CD14-positive monocyte (primary cell): ENCODE results near the gene ATP2A1. TPM values are rescaled to one million over a fixed set of nuclear protein-coding genes. Genes with fewer than 3 reads are reported as not detected.

Experiments used
- DNase-seq, 3 donors: peaks; one replicate each; pipeline ENCODE4 v3.0.0-alpha.2; 2011 to 2022
- H2AFZ ChIP-seq: 2 replicates; pipeline ENCODE4 v1.6.0; 2012; ENCODE audit warnings: mild to moderate bottlenecking, low read depth, low read length, inconsistent platforms; ENCODE audit not compliant: insufficient read depth, poor library complexity, severe bottlenecking
- H3K27ac ChIP-seq, 2 donors: 1 replicate in 1 of 2; 2 replicates in 1 of 2; pipeline ENCODE4 v1.5.1; 2012 to 2013; ENCODE audit warnings: low read length in 2 of 2, control low read depth in 1 of 2, inconsistent platforms in 1 of 2, low read depth in 1 of 2, mild to moderate bottlenecking in 1 of 2
- H3K27me3 ChIP-seq, 2 donors: one replicate each; pipeline versions ENCODE4 v1.6.0 to v1.6.1; 2011 to 2013; ENCODE audit warnings: low read length in 2 of 2; ENCODE audit not compliant: control insufficient read depth in 2 of 2, insufficient read depth in 2 of 2
- H3K36me3 ChIP-seq, 2 donors: replicated peaks in 1 of 2; 1 replicate in 1 of 2; 2 replicates in 1 of 2; pipeline versions ENCODE4 v1.5.1 to v1.6.1; 2012 to 2013; ENCODE audit warnings: low read length in 2 of 2, control low read depth in 1 of 2, inconsistent platforms in 1 of 2, mild to moderate bottlenecking in 1 of 2; ENCODE audit not compliant: insufficient read depth in 2 of 2, control insufficient read depth in 1 of 2
- H3K4me1 ChIP-seq, 2 donors: 1 replicate in 1 of 2; 2 replicates in 1 of 2; pipeline versions ENCODE4 v1.5.1 to v1.6.1; 2012 to 2013; ENCODE audit warnings: low read length in 2 of 2, control low read depth in 1 of 2, inconsistent platforms in 1 of 2, mild to moderate bottlenecking in 1 of 2, moderate library complexity in 1 of 2; ENCODE audit not compliant: insufficient read depth in 2 of 2, control insufficient read depth in 1 of 2
- H3K4me2 ChIP-seq: replicated peaks from 2 replicates; pipeline ENCODE3; 2012; ENCODE audit warnings: low read length, moderate library complexity, mild to moderate bottlenecking; ENCODE audit not compliant: poor library complexity, severe bottlenecking; ENCODE audit errors: extremely low read depth
- H3K4me3 ChIP-seq, 3 experiments: fragments of 200-600 bp in 1 of 3; sonication (generic) in 1 of 3; replicated peaks in 1 of 3; 1 replicate in 2 of 3; 2 replicates in 1 of 3; pipeline ENCODE4 v1.5.1; 2011 to 2013; ENCODE audit warnings: low read length in 3 of 3, mild to moderate bottlenecking in 3 of 3, control low read depth in 2 of 3, low read depth in 2 of 3, inconsistent platforms in 1 of 3, moderate library complexity in 1 of 3
- H3K79me2 ChIP-seq: 2 replicates; pipeline ENCODE4 v1.6.0; 2012; ENCODE audit warnings: mild to moderate bottlenecking, control low read depth, inconsistent platforms, low read length, moderate library complexity; ENCODE audit not compliant: insufficient read depth
- H3K9ac ChIP-seq: 2 replicates; pipeline ENCODE4 v1.6.0; 2017; ENCODE audit warnings: low read length, mild to moderate bottlenecking; ENCODE audit not compliant: insufficient read depth, poor library complexity, severe bottlenecking
- H3K9me3 ChIP-seq, 2 donors: replicated peaks in 1 of 2; 1 replicate in 1 of 2; 2 replicates in 1 of 2; pipeline versions ENCODE4 v1.5.1 to v1.6.1; 2012 to 2013; ENCODE audit warnings: low read length in 2 of 2, control low read depth in 1 of 2; ENCODE audit not compliant: control insufficient read depth in 1 of 2, insufficient read depth in 1 of 2
- H4K20me1 ChIP-seq: 2 replicates; pipeline ENCODE4 v1.6.0; 2012; ENCODE audit warnings: mild to moderate bottlenecking, low read length, control low read depth, moderate library complexity; ENCODE audit not compliant: insufficient read depth
- H3K27ac Mint-ChIP-seq, 7 donors: one replicate each; pipeline ENCODE4 v1.8.0; 2020; ENCODE audit warnings: mild to moderate bottlenecking in 7 of 7, mixed read lengths in 7 of 7, moderate library complexity in 6 of 7, inconsistent platforms in 2 of 7
- H3K27me3 Mint-ChIP-seq, 3 donors: one replicate each; pipeline ENCODE4 v1.8.0; 2021 to 2022; ENCODE audit warnings: low read depth in 3 of 3, mild to moderate bottlenecking in 3 of 3, mixed read lengths in 3 of 3, moderate library complexity in 3 of 3, inconsistent platforms in 1 of 3
- H3K36me3 Mint-ChIP-seq, 2 donors: one replicate each; pipeline ENCODE4 v1.8.0; 2020; ENCODE audit warnings: mixed read lengths in 2 of 2, inconsistent platforms in 1 of 2, mild to moderate bottlenecking in 1 of 2
- H3K4me1 Mint-ChIP-seq: one replicate; pipeline ENCODE4 v1.8.0; 2020; ENCODE audit warnings: mild to moderate bottlenecking, mixed read lengths
- H3K4me3 Mint-ChIP-seq, 2 donors: one replicate each; pipeline ENCODE4 v1.8.0; 2020; ENCODE audit warnings: mild to moderate bottlenecking in 2 of 2, mixed read lengths in 2 of 2, moderate library complexity in 1 of 2
- H3K9me3 Mint-ChIP-seq, 7 donors: one replicate each; pipeline ENCODE4 v1.8.0; 2020 to 2022; ENCODE audit warnings: mixed read lengths in 7 of 7, mild to moderate bottlenecking in 6 of 7, moderate library complexity in 6 of 7, inconsistent platforms in 2 of 7
- CTCF ChIP-seq: fragments of 200-600 bp; IDR thresholded peaks from one replicate; pipeline ENCODE4 v1.8.0; 2022; ENCODE audit warnings: antibody characterized with exemption, mild to moderate bottlenecking
- WGBS: methylation state at CpG from one replicate; pipeline ENCODE4 v1.1.5; 2013; ENCODE audit warnings: missing lambda C conversion rate; ENCODE audit not compliant: insufficient coverage; 5-methylcytosine and 5-hydroxymethylcytosine counted together
- intact Hi-C, 2 donors: fragments of 100-400 bp; cut with micrococcal nuclease; formaldehyde crosslinking; loops; one replicate each; pipeline versions ENCODE4 v1.15.0 to v1.15.1; 2023
- polyA plus RNA-seq, 3 donors: library from polyadenylated mRNA; depleted of rRNA in 1 of 3; unstranded in 2 of 3; stranded (reverse) in 1 of 3; fragments of 300-500 nt in 2 of 3; fragments of >200 nt in 1 of 3; fragmentation: Illumina TruSeq in 2 of 3; gene quantifications; 1 replicate in 2 of 3; 2 replicates in 1 of 3; pipeline ENCODE4 v1.2.3, GENCODE V29; 2012 to 2021

The ATP2A1 gene
- polyA plus RNA-seq, 3 donors = 0.57 TPM; not detected in 2

DNA sequence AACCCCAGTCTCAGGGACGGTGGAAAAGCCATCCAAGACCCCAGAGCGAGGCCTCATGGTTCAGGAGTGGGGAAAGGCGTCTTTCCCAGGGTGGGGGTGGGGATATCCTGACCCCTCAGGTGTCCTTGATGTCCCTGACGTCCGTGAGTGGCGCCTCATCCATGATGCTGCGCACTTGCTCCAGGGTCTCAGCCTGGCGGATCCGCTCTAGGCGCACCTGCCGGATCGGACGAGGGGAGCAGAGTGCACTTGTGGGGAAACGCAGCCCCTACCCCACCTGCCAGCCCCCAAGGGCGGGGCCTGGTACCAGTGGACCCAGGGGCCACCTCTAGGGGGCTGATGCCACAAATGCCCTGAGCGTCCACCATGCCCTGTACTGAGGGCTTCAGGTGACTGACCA lies 26.5 kb downstream of the ATP2A1 start:
- Histone ChIP-seq H3K4me3 (no peak overlapping the region), H3K4me1 (no peaks in the 10 kb centered on the region), H3K9me3 (no peaks in the 10 kb centered on the region), H3K27me3 (no peaks in the 10 kb centered on the region), H2AFZ (no peak overlapping the region), H3K4me2 (no peak overlapping the region), H3K9ac (no peak overlapping the region), H3K27ac (no peak overlapping the region), H3K79me2 (no peaks in the 10 kb centered on the region), H3K36me3 (peaks cover 18 to 32% of the 10 kb centered on the region in 2 donors), H4K20me1 (no peaks in the 10 kb centered on the region)
- Mint-ChIP-seq H3K27ac (no peak overlapping the region), H3K4me3 (no peak overlapping the region), H3K27me3 (no peaks in the 10 kb centered on the region), H3K36me3 (peaks cover 7 to 28% of the 10 kb centered on the region in 2 donors), H3K9me3 (no peaks in the 10 kb centered on the region), H3K4me1 (no peaks in the 10 kb centered on the region)
- WGBS = 94% methylated on average over 14 of the region's 16 CpGs
- no peak for TF ChIP-seq CTCF
- intact Hi-C loops = no loop called here
- DNase-seq = no peak

DNA sequence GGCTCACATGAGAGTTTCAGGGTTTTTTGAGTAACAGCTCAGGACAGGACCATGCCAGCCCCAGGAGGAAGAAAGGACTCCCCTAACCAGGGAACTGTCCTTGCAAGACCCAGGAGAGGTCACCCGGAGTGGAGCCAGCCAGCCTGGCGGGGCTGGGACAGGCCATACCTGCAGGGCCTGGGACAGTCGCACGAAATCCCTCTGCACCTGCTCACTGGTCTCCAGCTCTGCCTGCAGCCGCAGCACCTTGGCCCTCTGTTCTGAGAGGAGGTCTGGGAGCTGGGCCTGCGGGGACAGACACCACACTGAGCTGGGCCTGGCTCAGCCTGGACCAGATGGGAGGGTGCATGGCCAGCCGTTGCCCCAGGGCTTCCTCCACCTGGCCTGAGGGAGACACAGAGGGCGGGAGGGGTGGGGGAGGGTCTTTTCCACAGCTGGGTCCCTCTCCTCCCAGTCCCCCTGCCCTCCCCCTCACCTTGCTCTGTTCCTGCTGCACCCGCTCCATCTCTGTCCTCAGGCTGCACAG lies 27.0 kb downstream of the ATP2A1 start:
- Histone ChIP-seq H3K9me3 (no peaks in the 10 kb centered on the region), H3K27ac (no peak overlapping the region), H3K36me3 (peaks cover 19 to 37% of the 10 kb centered on the region in 2 donors), H3K4me3 (no peak overlapping the region), H3K4me2 (no peak overlapping the region), H3K27me3 (no peaks in the 10 kb centered on the region), H3K4me1 (no peaks in the 10 kb centered on the region), H3K9ac (no peak overlapping the region), H2AFZ (no peak overlapping the region), H4K20me1 (no peaks in the 10 kb centered on the region), H3K79me2 (no peaks in the 10 kb centered on the region)
- TF ChIP-seq CTCF = no peak
- intact Hi-C loops = no loop called here
- WGBS = 100% methylated on average over 5 of the region's 9 CpGs
- Mint-ChIP-seq H3K36me3 (peaks cover 10 to 32% of the 10 kb centered on the region in 2 donors), H3K27ac (peak overlapping the region in 1 of 7 donors; percentile 73), H3K4me3 (no peak overlapping the region), H3K9me3 (no peaks in the 10 kb centered on the region), H3K27me3 (no peaks in the 10 kb centered on the region), H3K4me1 (no peaks in the 10 kb centered on the region)
- DNase-seq = no peak
